Measurements from ENCODE around the gene BEX5.

DNA sequence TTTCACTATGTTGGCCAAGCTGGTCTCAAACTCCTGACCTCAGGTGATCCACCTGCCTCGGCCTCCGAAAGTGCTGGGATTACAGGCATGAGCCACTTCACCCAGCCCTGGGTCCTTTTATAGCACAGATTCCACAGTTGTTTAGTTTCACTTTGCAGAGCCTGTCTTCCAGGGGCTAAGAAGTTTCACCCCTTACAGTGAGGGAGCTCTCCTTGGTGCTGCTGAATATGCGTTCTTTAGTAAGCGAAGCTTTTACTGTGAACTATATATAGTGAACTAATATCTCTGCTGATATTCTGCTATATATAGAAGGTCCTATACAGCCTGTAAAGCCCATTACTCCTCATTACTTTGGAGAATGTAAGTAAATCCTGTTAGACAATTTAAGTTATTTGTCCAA lies 17.7 kb downstream of the BEX5 start:
- no peak for TF ChIP-seq FOS (IDR thresholded peaks at IDR 0.05; ENCODE audit: borderline replicate concordance, insufficient read depth, low read length)
- TF ChIP-seq POLR2A (IDR thresholded peaks at IDR 0.05; ENCODE audit: low read depth, low read length), result no peak
- TF ChIP-seq, protein P1, sequence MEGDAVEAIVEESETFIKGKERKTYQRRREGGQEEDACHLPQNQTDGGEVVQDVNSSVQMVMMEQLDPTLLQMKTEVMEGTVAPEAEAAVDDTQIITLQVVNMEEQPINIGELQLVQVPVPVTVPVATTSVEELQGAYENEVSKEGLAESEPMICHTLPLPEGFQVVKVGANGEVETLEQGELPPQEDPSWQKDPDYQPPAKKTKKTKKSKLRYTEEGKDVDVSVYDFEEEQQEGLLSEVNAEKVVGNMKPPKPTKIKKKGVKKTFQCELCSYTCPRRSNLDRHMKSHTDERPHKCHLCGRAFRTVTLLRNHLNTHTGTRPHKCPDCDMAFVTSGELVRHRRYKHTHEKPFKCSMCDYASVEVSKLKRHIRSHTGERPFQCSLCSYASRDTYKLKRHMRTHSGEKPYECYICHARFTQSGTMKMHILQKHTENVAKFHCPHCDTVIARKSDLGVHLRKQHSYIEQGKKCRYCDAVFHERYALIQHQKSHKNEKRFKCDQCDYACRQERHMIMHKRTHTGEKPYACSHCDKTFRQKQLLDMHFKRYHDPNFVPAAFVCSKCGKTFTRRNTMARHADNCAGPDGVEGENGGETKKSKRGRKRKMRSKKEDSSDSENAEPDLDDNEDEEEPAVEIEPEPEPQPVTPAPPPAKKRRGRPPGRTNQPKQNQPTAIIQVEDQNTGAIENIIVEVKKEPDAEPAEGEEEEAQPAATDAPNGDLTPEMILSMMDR (IDR thresholded peaks at IDR 0.05; ENCODE audit: extremely low read depth in 1 of 2, insufficient read depth in 1 of 2, low read depth in 1 of 2, low read length in 2 of 2), result no peak
- TF ChIP-seq, protein P2, sequence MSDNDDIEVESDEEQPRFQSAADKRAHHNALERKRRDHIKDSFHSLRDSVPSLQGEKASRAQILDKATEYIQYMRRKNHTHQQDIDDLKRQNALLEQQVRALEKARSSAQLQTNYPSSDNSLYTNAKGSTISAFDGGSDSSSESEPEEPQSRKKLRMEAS (IDR thresholded peaks at IDR 0.05; ENCODE audit: insufficient read depth, insufficient read length), result no peak
- no peak for TF ChIP-seq EZH2 (IDR thresholded peaks at IDR 0.05; ENCODE audit: borderline replicate concordance, low read depth, low read length, severe bottlenecking)
- TF ChIP-seq JUN (IDR thresholded peaks at IDR 0.05; ENCODE audit: borderline replicate concordance, insufficient read depth, insufficient read length, low read depth), result no peak
- no peak for TF ChIP-seq MYC (IDR thresholded peaks at IDR 0.05; ENCODE audit: low read depth, low read length)
- no peak for TF ChIP-seq GATA2 (IDR thresholded peaks at IDR 0.05; ENCODE audit: insufficient read depth, insufficient read length, low read depth, low read length)
